ENCODE measurements around the gene SFXN5.

The SFXN5 gene

GRCh38 chr2:73033142-73033765 is 38.3 kb downstream of the SFXN5 start:
- no peaks in the 10 kb centered on the region for H3K9me3 ChIP-seq (ENCODE audit: control insufficient read depth in 1 of 2, low read length in 2 of 2)
- H3K27ac ChIP-seq (ENCODE audit: low read depth, low read length) = no peak overlapping the region
- peaks cover 0 to 4% of the 10 kb centered on the region in 2 donors for H3K36me3 ChIP-seq (ENCODE audit: control insufficient read depth in 1 of 2, insufficient read depth in 2 of 2, low read length in 2 of 2)
- H3K27me3 ChIP-seq (ENCODE audit: control insufficient read depth in 1 of 2, insufficient read depth in 2 of 2, low read length in 2 of 2) = no peaks in the 10 kb centered on the region
- H3K4me1 ChIP-seq (ENCODE audit: control insufficient read depth in 1 of 2, insufficient read depth in 2 of 2, low read length in 2 of 2) = peaks cover 14 to 20% of the 10 kb centered on the region in 2 donors
- H3K4me3 ChIP-seq (ENCODE audit: low read depth in 1 of 2, low read length in 2 of 2) = no peak overlapping the region
- no peak overlapping the region for H3K9ac ChIP-seq (ENCODE audit: low read depth in 1 of 2, low read length in 2 of 2)

DNA sequence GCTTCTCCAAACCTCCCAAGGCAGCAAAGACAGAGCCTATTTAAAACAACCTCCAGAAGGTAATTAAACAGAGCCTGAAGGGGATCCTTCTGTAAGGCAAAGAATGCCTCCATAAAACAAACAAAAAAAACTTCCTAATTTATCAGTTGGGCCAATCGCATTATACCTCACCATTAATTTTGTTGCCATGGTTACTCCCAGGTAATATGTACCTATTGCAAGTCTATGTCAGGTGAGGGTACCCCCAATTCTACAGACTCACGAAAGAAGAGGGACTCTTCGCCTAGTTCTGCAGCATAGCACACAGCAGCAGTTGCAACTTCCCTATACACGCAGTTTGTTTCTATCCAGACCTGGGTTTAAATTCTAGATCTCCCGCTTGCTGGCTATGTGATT is 38.8 kb downstream of the SFXN5 start:
- H3K9me3 ChIP-seq (ENCODE audit: control insufficient read depth in 1 of 2, low read length in 2 of 2) = no peaks in the 10 kb centered on the region
- no peaks in the 10 kb centered on the region for H3K27me3 ChIP-seq (ENCODE audit: control insufficient read depth in 1 of 2, insufficient read depth in 2 of 2, low read length in 2 of 2)
- H3K27ac ChIP-seq (ENCODE audit: low read depth, low read length) = peak overlapping the region; percentile 20
- no peak overlapping the region for H3K9ac ChIP-seq (ENCODE audit: low read depth in 1 of 2, low read length in 2 of 2)
- peaks cover 14 to 20% of the 10 kb centered on the region in 2 donors for H3K4me1 ChIP-seq (ENCODE audit: control insufficient read depth in 1 of 2, insufficient read depth in 2 of 2, low read length in 2 of 2)
- H3K36me3 ChIP-seq (ENCODE audit: control insufficient read depth in 1 of 2, insufficient read depth in 2 of 2, low read length in 2 of 2) = no peaks in the 10 kb centered on the region
- H3K4me3 ChIP-seq (ENCODE audit: low read depth in 1 of 2, low read length in 2 of 2) = peak overlapping the region in 1 of 2 donors; percentile 23

GRCh38 chr2:73031725-73032701 is 39.5 kb downstream of the SFXN5 start:
- H3K27me3 ChIP-seq (ENCODE audit: control insufficient read depth in 1 of 2, insufficient read depth in 2 of 2, low read length in 2 of 2) = no peaks in the 10 kb centered on the region
- H3K4me3 ChIP-seq (ENCODE audit: low read depth in 1 of 2, low read length in 2 of 2) = peak overlapping the region; percentile 23 to 28
- H3K4me1 ChIP-seq (ENCODE audit: control insufficient read depth in 1 of 2, insufficient read depth in 2 of 2, low read length in 2 of 2) = peaks cover 14 to 20% of the 10 kb centered on the region in 2 donors
- H3K9ac ChIP-seq (ENCODE audit: low read depth in 1 of 2, low read length in 2 of 2) = peak overlapping the region in 1 of 2 donors; percentile 13
- H3K27ac ChIP-seq (ENCODE audit: low read depth, low read length) = peak overlapping the region; percentile 20
- no peaks in the 10 kb centered on the region for H3K36me3 ChIP-seq (ENCODE audit: control insufficient read depth in 1 of 2, insufficient read depth in 2 of 2, low read length in 2 of 2)
- no peaks in the 10 kb centered on the region for H3K9me3 ChIP-seq (ENCODE audit: control insufficient read depth in 1 of 2, low read length in 2 of 2)

- peaks cover 14 to 20% of the 10 kb centered on the region in 2 donors for H3K4me1 ChIP-seq (ENCODE audit: control insufficient read depth in 1 of 2, insufficient read depth in 2 of 2, low read length in 2 of 2)
- H3K9ac ChIP-seq (ENCODE audit: low read depth in 1 of 2, low read length in 2 of 2) = peak overlapping the region in 1 of 2 donors; percentile 13
- H3K27ac ChIP-seq (ENCODE audit: low read depth, low read length) = no peak overlapping the region
- no peak overlapping the region for H3K4me3 ChIP-seq (ENCODE audit: low read depth in 1 of 2, low read length in 2 of 2)
- H3K27me3 ChIP-seq (ENCODE audit: control insufficient read depth in 1 of 2, insufficient read depth in 2 of 2, low read length in 2 of 2) = no peaks in the 10 kb centered on the region
- H3K9me3 ChIP-seq (ENCODE audit: control insufficient read depth in 1 of 2, low read length in 2 of 2) = no peaks in the 10 kb centered on the region
- no peaks in the 10 kb centered on the region for H3K36me3 ChIP-seq (ENCODE audit: control insufficient read depth in 1 of 2, insufficient read depth in 2 of 2, low read length in 2 of 2)
These were observed 40.3 kb downstream of the SFXN5 start for GRCh38 chr2:73031095-73031678.

DNA sequence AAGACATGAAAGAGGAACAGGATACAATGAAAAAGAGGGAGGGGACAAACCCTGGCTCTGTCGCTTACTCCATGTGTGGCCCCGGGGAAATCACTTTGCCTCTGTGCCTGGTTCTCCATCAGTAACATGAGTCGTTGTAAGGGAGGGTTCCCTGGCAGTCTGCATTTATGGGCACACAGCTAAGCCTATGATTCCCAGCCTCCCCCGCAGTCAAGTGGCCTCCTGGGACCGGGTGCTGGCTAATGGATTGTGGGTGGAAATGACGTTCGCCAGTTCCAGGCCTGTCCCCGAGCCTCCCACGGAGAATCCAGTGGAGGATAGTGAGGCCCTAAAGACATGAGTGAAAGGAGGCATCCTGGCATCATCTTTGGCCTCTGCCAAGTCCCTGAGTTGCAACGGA is 42.7 kb downstream of the SFXN5 start:
- H3K4me1 ChIP-seq (ENCODE audit: control insufficient read depth in 1 of 2, insufficient read depth in 2 of 2, low read length in 2 of 2) = peaks cover 14 to 20% of the 10 kb centered on the region in 2 donors
- H3K36me3 ChIP-seq (ENCODE audit: control insufficient read depth in 1 of 2, insufficient read depth in 2 of 2, low read length in 2 of 2) = no peaks in the 10 kb centered on the region
- no peaks in the 10 kb centered on the region for H3K27me3 ChIP-seq (ENCODE audit: control insufficient read depth in 1 of 2, insufficient read depth in 2 of 2, low read length in 2 of 2)
- H3K27ac ChIP-seq (ENCODE audit: low read depth, low read length) = no peak overlapping the region
- no peak overlapping the region for H3K4me3 ChIP-seq (ENCODE audit: low read depth in 1 of 2, low read length in 2 of 2)
- no peak overlapping the region for H3K9ac ChIP-seq (ENCODE audit: low read depth in 1 of 2, low read length in 2 of 2)
- no peaks in the 10 kb centered on the region for H3K9me3 ChIP-seq (ENCODE audit: control insufficient read depth in 1 of 2, low read length in 2 of 2)

GRCh38 chr2:73027340-73027739 is 44.2 kb downstream of the SFXN5 start:
- Histone ChIP-seq H3K27ac (ENCODE audit: low read depth, low read length) (no peak overlapping the region), H3K27me3 (ENCODE audit: control insufficient read depth in 1 of 2, insufficient read depth in 2 of 2, low read length in 2 of 2) (no peaks in the 10 kb centered on the region), H3K4me3 (ENCODE audit: low read depth in 1 of 2, low read length in 2 of 2) (no peak overlapping the region), H3K4me1 (ENCODE audit: control insufficient read depth in 1 of 2, insufficient read depth in 2 of 2, low read length in 2 of 2) (peaks cover 11 to 14% of the 10 kb centered on the region in 2 donors), H3K9me3 (ENCODE audit: control insufficient read depth in 1 of 2, low read length in 2 of 2) (no peaks in the 10 kb centered on the region), H3K36me3 (ENCODE audit: control insufficient read depth in 1 of 2, insufficient read depth in 2 of 2, low read length in 2 of 2) (no peaks in the 10 kb centered on the region), H3K9ac (ENCODE audit: low read depth in 1 of 2, low read length in 2 of 2) (no peak overlapping the region)

DNA sequence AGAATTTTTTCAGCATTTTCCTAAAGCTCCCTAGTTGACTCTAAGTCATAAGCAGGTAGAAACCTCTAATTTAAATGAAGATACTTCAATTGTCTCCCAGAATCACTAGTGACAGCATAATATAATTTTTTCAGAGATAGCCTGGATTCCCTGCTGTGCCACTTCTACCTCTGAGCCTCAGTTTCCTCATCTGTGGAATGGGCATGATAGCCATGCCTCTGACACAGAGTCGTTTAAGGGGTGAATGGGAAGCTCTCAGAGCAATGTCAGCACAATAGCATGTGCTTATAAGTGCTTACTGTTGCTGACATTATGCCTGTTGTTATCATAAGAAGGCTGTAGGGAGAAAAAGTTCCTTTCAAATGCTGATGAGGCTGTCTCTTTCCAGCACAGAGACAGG is 48.0 kb downstream of the SFXN5 start:
- H3K27ac ChIP-seq (ENCODE audit: low read depth, low read length) = no peak overlapping the region
- H3K27me3 ChIP-seq (ENCODE audit: control insufficient read depth in 1 of 2, insufficient read depth in 2 of 2, low read length in 2 of 2) = no peaks in the 10 kb centered on the region
- H3K9ac ChIP-seq (ENCODE audit: low read depth in 1 of 2, low read length in 2 of 2) = no peak overlapping the region
- no peak overlapping the region for H3K4me3 ChIP-seq (ENCODE audit: low read depth in 1 of 2, low read length in 2 of 2)
- no peaks in the 10 kb centered on the region for H3K9me3 ChIP-seq (ENCODE audit: control insufficient read depth in 1 of 2, low read length in 2 of 2)
- H3K4me1 ChIP-seq (ENCODE audit: control insufficient read depth in 1 of 2, insufficient read depth in 2 of 2, low read length in 2 of 2) = no peaks in the 10 kb centered on the region
- H3K36me3 ChIP-seq (ENCODE audit: control insufficient read depth in 1 of 2, insufficient read depth in 2 of 2, low read length in 2 of 2) = peaks cover 7 to 8% of the 10 kb centered on the region in 2 donors

GRCh38 chr2:73022024-73022568 is 49.4 kb downstream of the SFXN5 start:
- Histone ChIP-seq H3K4me3 (ENCODE audit: low read depth in 1 of 2, low read length in 2 of 2) (no peak overlapping the region), H3K9ac (ENCODE audit: low read depth in 1 of 2, low read length in 2 of 2) (no peak overlapping the region), H3K27ac (ENCODE audit: low read depth, low read length) (no peak overlapping the region), H3K36me3 (ENCODE audit: control insufficient read depth in 1 of 2, insufficient read depth in 2 of 2, low read length in 2 of 2) (peaks cover 7 to 8% of the 10 kb centered on the region in 2 donors), H3K27me3 (ENCODE audit: control insufficient read depth in 1 of 2, insufficient read depth in 2 of 2, low read length in 2 of 2) (no peaks in the 10 kb centered on the region), H3K9me3 (ENCODE audit: control insufficient read depth in 1 of 2, low read length in 2 of 2) (no peaks in the 10 kb centered on the region), H3K4me1 (ENCODE audit: control insufficient read depth in 1 of 2, insufficient read depth in 2 of 2, low read length in 2 of 2) (no peaks in the 10 kb centered on the region)

DNA sequence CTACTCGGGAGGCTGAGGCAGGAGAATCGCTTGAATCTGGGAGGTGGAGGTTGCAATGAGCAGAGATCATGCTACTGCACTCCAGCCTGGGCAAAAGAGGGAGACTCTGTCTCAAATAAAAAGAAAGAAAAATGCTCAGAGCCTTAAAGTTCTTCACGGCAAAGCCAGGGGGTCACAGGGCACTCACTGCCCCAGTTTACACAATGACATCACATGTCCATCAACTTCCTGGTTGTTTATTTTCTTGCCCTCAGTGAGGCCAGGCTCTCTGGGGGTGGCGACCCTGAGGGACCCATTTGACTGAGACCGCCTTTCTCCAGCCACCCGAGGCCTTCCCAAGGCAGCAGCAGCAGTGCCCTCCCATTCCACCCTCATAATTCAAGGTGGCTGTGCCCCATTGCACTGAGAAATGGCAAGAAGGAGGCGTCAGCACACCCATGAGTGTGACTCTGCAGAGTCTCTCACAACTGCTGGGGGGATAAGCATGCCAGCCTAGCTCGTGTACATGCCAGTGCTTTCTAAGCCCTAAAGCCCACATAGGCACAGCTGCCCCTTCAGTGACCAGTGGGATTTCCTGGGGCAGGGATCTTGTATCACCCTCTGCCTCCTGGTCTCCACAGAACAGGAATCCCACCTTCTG is 50.0 kb downstream of the SFXN5 start:
- Histone ChIP-seq H3K27me3 (ENCODE audit: control insufficient read depth in 1 of 2, insufficient read depth in 2 of 2, low read length in 2 of 2) (no peaks in the 10 kb centered on the region), H3K9ac (ENCODE audit: low read depth in 1 of 2, low read length in 2 of 2) (no peak overlapping the region), H3K36me3 (ENCODE audit: control insufficient read depth in 1 of 2, insufficient read depth in 2 of 2, low read length in 2 of 2) (peaks cover 7 to 8% of the 10 kb centered on the region in 2 donors), H3K4me3 (ENCODE audit: low read depth in 1 of 2, low read length in 2 of 2) (no peak overlapping the region), H3K4me1 (ENCODE audit: control insufficient read depth in 1 of 2, insufficient read depth in 2 of 2, low read length in 2 of 2) (no peaks in the 10 kb centered on the region), H3K27ac (ENCODE audit: low read depth, low read length) (no peak overlapping the region), H3K9me3 (ENCODE audit: control insufficient read depth in 1 of 2, low read length in 2 of 2) (no peaks in the 10 kb centered on the region)
